Measurements from ENCODE around the gene STX5. TPM values are rescaled to one million over a fixed set of nuclear protein-coding genes. Genes with fewer than 3 reads are reported as not detected.

The STX5 gene
- total and polyA plus RNA-seq, 10 of the 15 experiments (the other 5 are each of a cell fraction or from before 2014, with no cell fraction given): 3.8 to 35.4 (median 27.4) TPM

- TF ChIP-seq CTCF (IDR thresholded peaks at IDR 0.05 in 2 of 3, conservative IDR thresholded peaks at IDR 0.05 in 1 of 3; ENCODE audit: control insufficient read depth in 2 of 3, extremely low read depth in 1 of 3, insufficient read depth in 1 of 3, low read depth in 3 of 3, low read length in 3 of 3) (no peak), E4F1 (IDR thresholded peaks at IDR 0.05; ENCODE audit: borderline replicate concordance, partially characterized antibody) (no peak), TCF3 (IDR thresholded peaks at IDR 0.05; ENCODE audit: borderline replicate concordance, insufficient read depth, low read depth, low read length) (no peak), ZZZ3 (IDR thresholded peaks at IDR 0.05; ENCODE audit: control insufficient read depth, insufficient read length, low read depth) (no peak), CEBPB (IDR thresholded peaks at IDR 0.05; ENCODE audit: borderline replicate concordance in 1 of 2, low read depth in 2 of 2, low read length in 2 of 2) (no peak), NKRF (conservative IDR thresholded peaks at IDR 0.05) (peak; percentile 53; the same call in 1 of the 2 replicates), PML (IDR thresholded peaks at IDR 0.05; ENCODE audit: low read length) (peak; percentile 11; the same call in 1 of the 2 replicates), TAF1 (IDR thresholded peaks at IDR 0.05; ENCODE audit: borderline replicate concordance, low read depth, low read length) (peak; percentile 32; the same call in 1 of the 2 replicates), HCFC1 (IDR thresholded peaks at IDR 0.05; ENCODE audit: low read length) (peak; percentile 24; the same call in 1 of the 2 replicates), BCL11A (IDR thresholded peaks at IDR 0.05; ENCODE audit: low read depth, low read length) (0 out of 2 replicates have a peak, but pooled peaks have one; percentile 3), YBX1 (IDR thresholded peaks at IDR 0.05) (no peak), MYC (IDR thresholded peaks at IDR 0.05; ENCODE audit: insufficient read depth, insufficient read length, insufficient replicate concordance, low read length, severe bottlenecking) (no peak), POLR2AphosphoS5 (IDR thresholded peaks at IDR 0.05; ENCODE audit: low read length) (peak; percentile 82), PKNOX1 (IDR thresholded peaks at IDR 0.05) (0 out of 2 replicates have a peak, but pooled peaks have one; percentile 11), ZBTB11 (CRISPR knock-in tag; IDR thresholded peaks at IDR 0.05) (peak; percentile 51; the same call in 1 of the 2 replicates), MEF2A (IDR thresholded peaks at IDR 0.05; ENCODE audit: insufficient read depth, low read depth, low read length) (0 out of 2 replicates have a peak, but pooled peaks have one; percentile 13)
These were observed 60.5 kb downstream of the STX5 start, which contains the start of gene TAF6L (continued) for GRCh38 chr11:62771144-62772021.
